H54 (cell line): Measurements from ENCODE around the gene FOCAD.
"Not testable (repeated sequence)": the region's sequence is repeated elsewhere in the genome, so short reads cannot be mapped to it uniquely, and the experiment has no call there.

Source experiments
- DNase-seq: peaks from one replicate; pipeline ENCODE4 v3.0.0; 2011; ENCODE audit warnings: low spot score, mixed read lengths; ENCODE audit not compliant: insufficient read length
- FAIRE-seq: peaks from 3 replicates; lab custom pipeline; 2011; peaks lifted over from hg19 to GRCh38; lab: Jason Lieb, UNC
- POLR2A ChIP-seq: IDR thresholded peaks from 2 replicates; pipeline ENCODE4 v1.6.1; 2011; ENCODE audit warnings: low read depth, mild to moderate bottlenecking, low read length

The FOCAD gene

DNA sequence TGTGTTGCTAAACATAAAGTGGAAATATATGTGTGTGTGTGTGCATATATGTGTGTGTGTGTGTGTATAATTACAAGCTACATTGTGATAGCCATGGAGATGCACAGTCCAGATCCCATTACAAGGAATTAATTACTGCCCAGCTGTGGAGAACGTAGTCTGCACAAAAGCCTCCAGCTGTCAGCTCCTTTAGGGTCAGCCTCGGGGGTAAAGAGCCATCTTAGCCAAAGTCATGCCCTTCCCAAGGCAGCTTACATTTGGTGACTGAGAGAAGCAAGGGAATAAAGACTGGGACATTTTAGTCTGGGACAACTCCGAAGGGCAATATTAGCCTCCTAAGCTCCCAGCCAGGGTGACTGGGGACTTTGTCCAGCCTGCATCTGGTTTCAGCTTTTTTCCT lies 21.9 kb upstream of the FOCAD start:
- no peak for TF ChIP-seq POLR2A
- no peak for DNase-seq
- FAIRE-seq: no peak

DNA sequence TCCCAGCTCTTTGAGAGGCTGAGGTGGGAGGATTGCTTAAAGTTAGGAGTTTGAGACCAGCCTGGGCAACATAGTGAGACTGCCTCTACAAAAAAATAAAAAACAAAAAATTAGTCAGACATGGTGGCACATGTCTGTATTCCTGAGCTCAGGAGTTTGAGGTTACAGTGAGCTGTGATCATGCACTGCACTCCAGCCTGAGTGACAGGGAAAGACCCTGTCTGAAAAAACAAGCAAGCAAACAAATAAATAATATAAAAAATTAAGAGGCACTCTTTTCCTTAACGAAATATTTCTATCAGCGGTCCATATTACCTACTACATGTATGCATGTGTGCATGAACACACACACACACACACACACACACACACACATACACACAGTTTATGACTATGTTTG lies 20.9 kb upstream of the FOCAD start:
- TF ChIP-seq POLR2A: no peak
- FAIRE-seq: no peak
- DNase-seq: no peak

DNA sequence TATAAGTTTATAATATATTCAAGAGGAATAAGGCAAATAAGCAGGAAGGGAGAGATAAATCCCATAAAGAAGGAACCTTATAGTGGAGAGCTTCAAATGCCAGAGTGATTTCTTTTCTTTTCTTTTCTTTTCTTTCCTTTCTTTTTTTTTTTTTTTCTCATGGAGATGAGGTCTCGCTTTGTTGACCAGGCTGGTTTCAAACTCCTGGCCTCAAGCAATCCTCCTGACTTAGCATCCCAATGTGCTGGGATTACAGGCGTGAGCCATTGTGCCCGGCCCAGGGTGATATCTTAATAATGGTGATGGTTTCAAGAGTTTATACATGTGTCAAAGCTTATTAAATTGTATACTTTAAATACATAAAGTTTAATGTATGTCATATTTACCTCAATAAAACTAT lies 19.6 kb upstream of the FOCAD start:
- no peak for FAIRE-seq
- no peak for DNase-seq
- no peak for TF ChIP-seq POLR2A

DNA sequence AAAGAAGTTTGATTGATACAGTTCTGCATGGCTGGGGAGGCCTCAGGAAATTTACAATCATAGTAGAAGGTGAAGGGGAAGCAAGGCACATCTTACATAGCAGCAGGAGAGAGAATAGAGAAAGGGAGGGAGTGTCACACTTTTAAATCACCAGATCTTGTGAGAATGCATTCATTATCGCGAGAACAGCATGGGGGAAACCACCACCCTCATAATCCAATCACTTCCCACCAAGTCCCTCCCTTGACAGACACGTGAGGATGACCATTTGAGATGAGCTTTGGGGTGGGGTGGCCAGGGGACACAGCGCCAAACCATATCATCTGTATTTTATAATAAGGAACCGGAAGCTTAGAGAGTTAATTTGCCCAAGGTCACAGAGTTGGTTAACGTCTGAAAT lies 13.7 kb upstream of the FOCAD start:
- FAIRE-seq: no peak
- no peak for TF ChIP-seq POLR2A
- no peak for DNase-seq

DNA sequence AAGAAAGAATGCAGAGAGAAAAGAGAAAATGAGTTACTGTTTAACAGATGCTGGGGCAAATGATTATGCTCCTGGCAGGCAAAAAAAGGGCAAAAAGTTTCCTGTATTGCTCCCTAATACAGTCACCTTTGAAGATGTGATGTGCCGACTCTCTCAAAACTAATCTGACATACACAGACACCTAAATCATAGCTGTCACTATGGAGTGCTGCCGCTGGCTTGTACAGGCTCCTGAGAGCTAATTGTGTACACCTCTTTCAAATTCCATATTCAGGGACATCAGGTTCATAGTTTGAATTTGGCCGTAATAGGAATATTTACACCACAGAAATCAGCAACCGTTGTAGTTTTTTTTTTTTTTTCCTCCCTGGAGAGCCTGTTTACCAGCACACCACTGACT lies 12.4 kb upstream of the FOCAD start:
- DNase-seq (no peak), FAIRE-seq (no peak)
- no peak for TF ChIP-seq POLR2A

- not testable (repeated sequence) for FAIRE-seq, DNase-seq
Measured at GRCh38 chr9:20673537-20673936, 10.5 kb upstream of the FOCAD start.

DNA sequence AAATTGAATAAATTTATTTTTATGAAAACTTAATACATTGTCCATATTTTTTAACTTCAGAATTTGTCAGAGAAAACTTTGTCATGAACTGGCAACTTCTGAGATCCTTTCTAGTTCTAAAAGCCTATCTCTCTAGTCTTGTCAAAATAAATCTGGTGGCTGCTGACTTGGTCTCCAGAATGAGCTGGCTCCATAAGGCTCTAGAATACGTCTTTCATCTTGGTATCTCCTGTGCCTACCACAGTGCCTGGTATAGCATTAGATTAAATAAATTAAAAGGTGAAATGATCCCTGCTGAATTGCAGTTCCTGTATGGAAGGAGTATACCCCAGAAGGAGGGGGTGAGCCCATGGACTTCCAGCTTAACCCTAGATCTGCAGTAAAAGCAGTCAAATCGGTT lies 2.6 kb upstream of the FOCAD start:
- no peak for TF ChIP-seq POLR2A
- no peak for FAIRE-seq
- DNase-seq: no peak

DNA sequence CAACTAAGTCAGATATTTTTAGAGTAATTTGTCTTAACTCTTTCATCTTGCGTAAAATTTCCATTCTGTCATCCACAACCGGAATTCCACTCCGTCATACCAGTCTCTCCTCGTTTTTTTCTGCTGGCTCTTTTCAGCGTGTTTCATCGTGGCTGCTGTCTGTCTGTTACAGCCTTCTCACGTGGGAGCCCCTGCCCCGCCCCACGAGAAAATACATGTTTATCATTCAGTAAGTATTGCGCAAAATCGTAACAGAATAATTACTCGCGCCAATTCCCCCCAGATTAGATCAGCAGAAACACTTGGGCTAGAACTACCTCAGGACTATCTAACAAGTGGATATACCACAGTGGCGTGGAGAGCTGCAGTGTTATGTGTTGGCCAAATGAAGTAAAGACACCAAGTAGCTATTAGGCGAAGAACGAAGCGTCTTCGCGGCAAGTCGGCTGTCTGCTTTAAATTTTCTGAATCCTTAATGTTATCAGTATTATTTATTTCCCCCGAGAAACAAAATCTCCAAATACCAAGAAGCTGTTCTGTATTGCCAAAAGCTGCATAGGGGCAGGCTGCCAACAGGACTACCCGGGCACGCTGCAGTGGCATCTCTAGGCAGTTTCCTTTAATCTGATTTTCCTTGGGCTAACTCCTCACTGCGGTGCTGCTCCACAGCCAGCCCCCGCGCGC lies 566 bp upstream of the FOCAD start:
- TF ChIP-seq POLR2A: no peak
- peak; percentile 11 for DNase-seq
- no peak for FAIRE-seq

GRCh38 chr9:20684875-20685696 lies 1.0 kb downstream of the FOCAD start:
- DNase-seq: peak; percentile 14
- no peak for TF ChIP-seq POLR2A
- peak; percentile 99 for FAIRE-seq

DNA sequence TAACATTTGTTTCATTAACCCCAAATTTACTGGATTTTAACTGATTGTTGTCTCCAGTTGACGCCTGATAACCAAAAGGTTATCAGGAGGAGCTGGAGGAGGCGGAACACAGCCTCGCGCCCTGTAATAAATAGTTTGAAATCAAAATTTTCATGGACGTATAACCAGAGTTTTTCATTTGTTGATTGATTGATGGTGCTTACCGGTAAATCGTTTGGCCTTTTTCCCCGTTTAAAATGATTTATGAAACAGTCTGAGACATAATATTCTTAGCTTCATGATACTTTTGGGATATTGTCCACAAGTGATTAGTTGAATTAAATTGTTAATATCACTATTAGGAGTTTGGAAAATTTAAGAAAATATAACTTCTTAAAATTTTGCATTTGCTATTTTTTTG lies 1.7 kb downstream of the FOCAD start:
- DNase-seq (no peak), FAIRE-seq (no peak)
- TF ChIP-seq POLR2A: no peak

- TF ChIP-seq POLR2A: no peak
- no peak for FAIRE-seq
- DNase-seq: no peak
Measured at GRCh38 chr9:20689833-20690232, 5.8 kb downstream of the FOCAD start.

- DNase-seq (no peak), FAIRE-seq (no peak)
- TF ChIP-seq POLR2A: no peak
Measured at GRCh38 chr9:20692554-20692953, 8.5 kb downstream of the FOCAD start.

GRCh38 chr9:20693068-20693467 lies 9.0 kb downstream of the FOCAD start:
- no peak for FAIRE-seq
- TF ChIP-seq POLR2A: no peak
- no peak for DNase-seq

DNA sequence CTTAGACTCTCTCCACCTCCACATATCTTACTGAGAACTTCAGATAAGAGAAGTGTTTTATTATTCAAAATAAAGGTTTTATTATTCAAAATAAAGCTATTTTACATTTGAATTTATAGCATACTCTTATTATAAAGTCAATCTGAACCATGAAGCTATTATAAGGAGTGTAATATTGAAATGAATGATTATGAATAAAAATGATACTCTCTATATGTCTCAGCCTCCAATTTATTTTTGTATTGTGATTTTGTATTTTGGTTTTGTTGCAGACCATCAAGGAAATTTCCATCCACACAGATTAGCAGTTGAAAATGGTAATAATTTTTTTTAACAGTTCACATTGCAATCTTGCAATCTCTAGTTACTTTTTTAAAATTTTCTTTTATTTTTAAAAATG lies 10.2 kb downstream of the FOCAD start:
- DNase-seq (no peak), FAIRE-seq (no peak)
- TF ChIP-seq POLR2A: no peak
